HG02981 (cell line): ENCODE data around the gene EVX1.
A peak's percentile ranks its signal among the peaks of the same experiment; 100 is the strongest.

Source experiments
- ATAC-seq: cut with Tn5 transposase; IDR thresholded peaks from one replicate; pipeline ENCODE4 v1.9.1; 2021; ENCODE audit warnings: mild to moderate bottlenecking, moderate library complexity; ENCODE audit not compliant: unreplicated experiment

EVX1 gene

DNA sequence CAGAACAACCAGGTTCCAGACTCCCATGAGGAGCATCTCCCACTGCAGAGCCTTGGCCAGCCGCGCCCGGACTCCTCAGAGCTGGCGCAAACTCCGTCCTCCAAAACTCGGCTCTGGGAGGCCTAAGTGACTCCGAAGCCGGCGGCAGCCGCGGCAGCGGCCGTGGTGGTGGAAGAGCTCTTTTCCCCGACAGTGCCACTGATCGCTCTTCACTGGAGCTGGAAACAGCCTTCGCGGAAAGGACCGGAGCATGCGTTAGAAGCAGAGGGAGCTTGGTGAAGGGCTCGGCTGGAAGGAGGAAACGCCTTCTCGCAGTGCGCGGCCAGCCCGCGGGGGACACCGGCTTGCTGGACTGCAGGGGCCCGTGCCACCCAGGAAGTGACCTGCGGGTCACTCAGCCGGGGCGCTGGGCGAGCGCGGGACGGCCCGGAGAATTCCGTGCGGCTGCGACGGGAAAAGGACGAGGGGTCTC is 37.7 kb upstream of the EVX1 start:
- no peak for ATAC-seq

- ATAC-seq: no peak
Observed at GRCh38 chr7:27205325-27206280, 37.0 kb upstream of the EVX1 start.

DNA sequence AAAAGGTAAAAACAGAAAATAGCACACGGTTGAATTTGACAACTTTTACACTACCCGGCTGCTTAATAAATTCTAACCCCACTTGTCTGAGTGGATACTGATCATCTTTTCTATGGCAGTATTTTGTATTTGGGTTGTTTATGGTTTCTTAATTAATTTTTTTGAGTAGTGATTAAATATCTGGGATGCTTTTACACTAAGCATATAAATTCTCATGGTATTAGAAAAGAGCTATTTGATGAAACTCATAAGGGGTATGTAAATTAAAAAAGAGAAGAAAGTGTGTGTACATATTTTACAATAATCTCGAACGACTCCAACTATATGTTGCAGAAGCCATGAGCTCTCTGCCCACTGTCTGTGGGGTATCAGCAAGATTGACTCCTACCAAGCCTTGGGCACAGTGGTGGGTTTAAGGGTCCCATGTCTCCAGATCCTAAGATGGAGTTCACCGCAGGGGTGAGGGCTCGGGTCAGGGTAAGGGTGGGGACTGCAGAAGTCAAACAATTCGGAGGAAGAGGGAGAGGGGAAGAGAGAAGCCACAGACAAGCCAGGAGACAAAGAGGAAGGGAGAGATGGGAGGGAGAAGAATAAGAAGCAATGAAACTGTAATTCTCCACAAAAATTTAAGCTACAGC is 35.1 kb upstream of the EVX1 start:
- ATAC-seq: no peak

GRCh38 chr7:27208998-27209397 is 33.6 kb upstream of the EVX1 start:
- no peak for ATAC-seq

GRCh38 chr7:27209933-27210440 is 32.6 kb upstream of the EVX1 start:
- no peak for ATAC-seq

- peak; percentile 47 for ATAC-seq
Observed at GRCh38 chr7:27210441-27211083, 32.0 kb upstream of the EVX1 start.

DNA sequence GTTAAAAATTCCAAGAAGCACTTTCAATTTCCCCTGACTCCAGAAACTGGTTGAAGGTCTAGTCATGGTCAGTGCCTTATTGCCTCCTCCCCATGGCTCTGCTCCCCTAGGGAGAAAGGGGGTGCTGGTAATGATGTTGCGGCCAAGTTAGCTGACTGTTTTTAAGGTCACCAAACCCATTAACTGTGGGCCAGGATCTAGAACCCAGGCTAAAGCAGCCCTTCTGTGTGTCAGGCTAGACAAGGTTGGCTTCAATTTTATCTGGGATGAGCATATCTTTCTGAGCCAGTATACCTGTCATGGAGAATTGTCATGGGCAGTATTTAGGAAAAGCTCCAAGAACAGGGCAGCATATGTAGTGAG is 31.5 kb upstream of the EVX1 start:
- no peak for ATAC-seq

DNA sequence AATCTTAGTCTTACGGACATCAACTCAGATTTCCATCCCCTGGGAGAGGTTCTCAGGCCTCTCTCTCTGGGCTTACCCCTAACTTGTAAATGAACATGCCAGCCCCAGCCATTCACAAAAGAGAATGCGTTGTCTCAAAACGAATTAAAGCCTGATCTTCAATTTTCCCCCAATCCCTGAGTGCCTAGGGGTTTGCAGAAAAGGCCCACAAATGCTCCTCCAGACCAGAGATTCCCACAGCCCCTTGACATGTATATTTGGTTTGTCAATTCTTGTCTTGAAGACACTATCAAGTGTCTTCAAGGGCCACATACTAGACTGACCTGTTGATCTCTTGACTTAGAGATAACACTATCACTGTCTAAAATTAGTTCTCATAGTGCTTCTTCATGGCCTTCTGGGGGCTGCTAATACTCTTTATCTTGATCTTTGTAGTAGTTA is 30.8 kb upstream of the EVX1 start:
- ATAC-seq: no peak

- no peak for ATAC-seq
Observed at GRCh38 chr7:27212497-27213432, 29.8 kb upstream of the EVX1 start.

DNA sequence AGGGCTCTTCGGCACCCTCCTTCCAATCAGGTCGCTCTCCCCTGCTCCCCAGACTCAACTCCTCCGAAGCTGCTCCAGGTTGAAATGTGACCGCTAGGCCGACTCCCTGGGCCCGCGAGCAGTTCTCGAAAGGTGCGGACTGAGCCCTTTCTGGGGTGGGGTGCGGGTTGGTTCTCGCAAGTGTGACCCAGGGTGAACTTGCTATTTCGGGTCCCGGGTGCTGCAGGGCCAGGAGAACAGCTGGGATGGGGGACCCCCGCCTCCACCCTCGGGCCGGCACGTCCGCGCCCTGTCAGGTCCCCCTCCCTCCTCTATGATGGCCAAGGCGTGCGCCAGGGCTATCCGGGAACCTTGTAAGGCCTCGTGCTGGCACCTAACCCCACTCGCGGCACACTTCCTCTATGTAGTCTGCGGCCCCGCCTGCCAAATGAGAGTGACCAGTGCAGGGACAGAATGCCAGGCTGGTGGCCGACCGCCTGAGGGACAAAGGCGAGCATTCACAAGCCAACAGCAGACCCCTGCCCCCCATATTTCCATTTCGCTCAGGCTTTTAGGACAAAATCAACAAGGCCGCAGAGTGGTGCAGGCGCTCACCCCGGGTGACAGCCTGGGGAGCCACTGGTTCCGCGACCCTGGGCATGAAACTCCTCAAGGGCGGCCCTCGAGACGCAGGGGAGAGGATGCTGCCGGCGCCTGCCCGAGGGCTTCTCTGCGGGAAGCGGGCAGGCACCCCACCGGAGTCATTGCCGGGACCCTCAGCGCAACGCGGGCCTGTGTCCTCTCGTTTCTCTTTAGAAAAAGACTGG is 29.0 kb upstream of the EVX1 start:
- ATAC-seq: no peak

DNA sequence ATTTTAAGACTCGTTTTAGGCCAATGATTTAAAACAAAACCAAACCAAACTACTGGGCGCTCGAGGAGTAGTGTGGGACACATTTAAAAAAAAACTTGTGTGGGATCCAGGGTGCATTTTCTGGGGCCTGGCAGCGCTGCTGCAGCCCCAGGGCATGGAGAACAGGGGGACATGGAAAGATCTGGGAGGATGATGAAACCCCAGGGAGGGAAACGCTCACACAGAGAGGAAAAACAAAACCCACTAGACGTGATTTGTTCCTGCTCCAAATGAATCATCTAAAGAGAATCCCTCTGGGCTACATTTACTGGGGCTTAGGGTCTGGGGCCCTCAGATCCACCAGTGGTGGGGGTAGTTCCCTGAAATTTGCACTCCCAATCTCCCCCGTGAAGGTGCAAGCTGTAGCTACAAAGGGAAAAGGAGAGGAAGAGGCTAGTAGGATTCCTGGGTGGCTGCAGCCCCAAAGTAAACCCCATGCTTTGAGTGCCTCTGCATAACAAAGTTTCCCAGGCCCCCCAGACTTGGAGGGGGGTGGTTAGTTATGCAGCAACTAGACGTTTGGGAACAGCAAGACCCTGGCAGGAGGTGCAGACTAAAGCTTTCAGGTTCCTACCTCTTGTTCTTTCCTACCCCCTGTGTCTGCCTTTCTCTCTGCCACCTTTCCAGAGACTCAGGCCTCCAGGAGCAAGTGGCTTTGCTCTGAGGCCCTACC is 28.2 kb upstream of the EVX1 start:
- no peak for ATAC-seq

GRCh38 chr7:27215356-27215755 is 27.2 kb upstream of the EVX1 start:
- ATAC-seq: no peak

DNA sequence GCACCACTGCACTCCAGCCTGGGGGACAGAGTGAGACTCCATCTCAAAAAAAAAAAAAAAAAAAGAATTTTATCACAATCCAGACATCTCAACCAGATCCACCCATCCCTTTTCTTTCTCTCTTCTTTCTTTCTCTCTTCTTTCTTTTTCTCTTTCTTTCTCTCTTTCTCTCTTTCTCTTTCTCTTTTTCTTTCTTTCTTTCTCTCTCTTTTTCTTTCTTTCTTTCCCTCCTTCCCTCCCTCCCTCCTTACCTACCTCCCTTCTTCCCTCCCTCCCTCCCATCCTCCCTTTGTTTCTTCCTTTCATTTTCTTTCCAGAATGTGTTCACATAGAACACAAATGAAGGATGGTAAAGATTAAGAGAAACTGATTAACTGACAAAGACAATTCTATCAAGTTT is 24.7 kb upstream of the EVX1 start:
- ATAC-seq: no peak

- no peak for ATAC-seq
Observed at GRCh38 chr7:27219821-27220220, 22.8 kb upstream of the EVX1 start.

DNA sequence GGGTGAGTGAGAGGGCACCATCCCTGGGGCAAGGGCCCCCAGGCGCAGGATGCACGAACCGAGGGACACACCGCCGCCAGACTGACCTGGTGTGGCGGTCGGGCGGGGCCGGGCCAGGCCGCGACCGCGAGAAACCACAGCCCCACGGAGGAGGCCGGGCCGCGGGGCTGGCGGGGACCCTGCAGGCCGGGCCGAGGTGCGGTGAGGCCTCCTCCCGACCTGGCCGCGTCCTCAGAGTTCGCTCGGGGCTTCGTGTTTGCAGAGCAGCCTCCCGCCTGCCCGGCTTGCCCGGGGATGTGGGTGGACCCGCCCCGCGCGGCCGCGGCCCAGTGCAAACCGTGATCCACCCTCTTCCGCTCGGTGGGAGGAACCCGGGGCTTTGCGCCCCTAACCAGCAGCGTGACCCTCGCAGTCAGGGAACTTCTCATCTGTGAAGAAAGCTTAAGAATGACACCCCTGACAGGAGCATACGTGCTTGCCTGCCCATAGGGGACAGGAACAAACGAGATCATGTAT is 22.1 kb upstream of the EVX1 start:
- no peak for ATAC-seq

DNA sequence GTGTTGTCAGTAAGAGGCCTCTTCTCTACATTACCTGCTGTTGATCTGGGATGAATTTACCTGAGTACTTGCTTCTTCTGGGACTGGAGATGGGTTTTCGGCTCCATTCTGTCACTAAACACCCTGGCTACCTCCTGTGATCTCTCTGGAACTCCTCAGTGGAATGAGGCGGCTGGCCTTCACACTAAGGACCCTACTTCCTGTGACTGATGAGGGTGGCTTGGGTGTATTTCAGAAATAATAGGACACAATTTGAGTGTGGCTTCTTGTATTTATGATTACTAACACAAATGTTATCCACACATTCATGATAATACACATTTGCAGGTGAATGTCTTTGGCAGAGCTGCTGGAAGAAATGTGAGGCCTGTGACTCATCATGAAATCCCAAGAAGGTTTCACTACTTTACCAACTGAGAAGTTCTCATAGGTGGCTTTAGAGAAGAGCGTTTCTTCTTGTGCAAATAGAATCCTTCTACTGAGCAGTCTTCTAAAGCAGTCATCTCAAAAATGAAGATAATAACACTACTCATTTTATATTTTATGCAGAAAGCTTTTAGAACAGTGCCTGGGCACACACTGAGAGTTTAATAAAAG is 21.3 kb upstream of the EVX1 start:
- no peak for ATAC-seq

DNA sequence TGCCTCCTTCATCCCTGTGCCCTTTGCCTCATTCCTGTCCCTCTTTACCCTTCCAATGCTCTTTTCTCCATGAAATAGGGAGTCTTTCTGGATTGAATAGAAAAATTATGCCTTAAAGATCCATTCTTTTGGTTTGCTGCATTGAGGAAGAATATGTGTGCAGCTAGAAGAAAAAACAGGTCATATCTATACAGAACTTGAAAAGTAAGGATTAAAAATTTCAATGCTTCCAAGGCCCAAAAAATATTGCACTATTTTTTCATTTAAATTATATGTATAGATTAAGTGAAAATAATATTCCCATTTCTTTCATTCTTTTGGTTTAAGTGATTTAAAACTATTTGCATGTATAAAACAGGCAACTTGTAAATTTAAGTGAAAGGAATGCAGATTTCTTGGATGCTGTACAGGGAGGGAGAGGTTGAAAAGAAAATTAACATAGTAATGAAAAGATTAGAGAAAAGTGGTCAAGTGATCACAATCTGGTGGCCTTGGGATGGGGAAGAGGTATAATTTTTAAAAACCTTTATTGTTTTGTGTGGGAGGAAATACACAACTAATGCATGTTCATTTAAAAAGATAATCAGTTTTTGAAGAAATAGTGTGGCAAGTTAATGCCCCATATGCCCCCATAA is 18.5 kb upstream of the EVX1 start:
- ATAC-seq: no peak
